ENCODE measurements around the gene ISOC2.

DNA sequence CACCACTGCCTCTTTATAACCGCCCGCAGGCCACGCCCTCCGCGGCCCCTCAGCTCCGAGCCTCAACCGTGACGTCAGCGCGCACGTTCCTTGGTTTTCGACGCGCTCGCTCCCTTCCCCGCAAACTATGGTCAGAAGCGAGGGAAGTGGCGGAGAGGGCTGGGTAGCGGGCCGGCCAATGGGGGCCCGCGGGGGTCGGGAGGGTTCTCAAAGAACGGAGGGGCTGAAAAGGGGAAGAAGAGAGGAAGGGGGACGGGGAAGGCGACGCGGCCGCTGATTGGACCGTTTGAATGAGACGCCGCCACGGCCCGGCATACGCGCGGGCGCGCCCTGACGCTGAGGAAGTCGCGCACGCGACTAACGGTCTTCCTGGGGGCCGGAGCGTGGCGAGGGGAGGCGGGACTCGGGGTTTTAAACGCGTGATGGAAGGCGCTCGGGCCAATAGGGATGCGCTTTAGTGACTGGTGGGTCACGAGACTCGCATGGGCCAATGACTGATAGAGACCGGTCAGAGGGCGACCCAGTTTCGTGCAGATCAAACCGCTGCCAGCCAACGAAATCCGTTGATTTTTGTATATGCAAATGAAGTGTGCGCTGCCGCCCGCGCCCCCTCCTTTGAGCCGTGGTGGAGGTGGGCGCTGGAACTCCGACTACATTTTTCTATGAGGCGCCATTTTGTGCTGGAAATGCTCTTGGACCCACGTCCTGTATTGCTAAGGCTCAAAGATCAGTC is 53.5 kb downstream of the ISOC2 start:
- peak in 1 of 2 donors; percentile 12 for TF ChIP-seq POLR2A (IDR thresholded peaks at IDR 0.05)
- TF ChIP-seq, protein P1, sequence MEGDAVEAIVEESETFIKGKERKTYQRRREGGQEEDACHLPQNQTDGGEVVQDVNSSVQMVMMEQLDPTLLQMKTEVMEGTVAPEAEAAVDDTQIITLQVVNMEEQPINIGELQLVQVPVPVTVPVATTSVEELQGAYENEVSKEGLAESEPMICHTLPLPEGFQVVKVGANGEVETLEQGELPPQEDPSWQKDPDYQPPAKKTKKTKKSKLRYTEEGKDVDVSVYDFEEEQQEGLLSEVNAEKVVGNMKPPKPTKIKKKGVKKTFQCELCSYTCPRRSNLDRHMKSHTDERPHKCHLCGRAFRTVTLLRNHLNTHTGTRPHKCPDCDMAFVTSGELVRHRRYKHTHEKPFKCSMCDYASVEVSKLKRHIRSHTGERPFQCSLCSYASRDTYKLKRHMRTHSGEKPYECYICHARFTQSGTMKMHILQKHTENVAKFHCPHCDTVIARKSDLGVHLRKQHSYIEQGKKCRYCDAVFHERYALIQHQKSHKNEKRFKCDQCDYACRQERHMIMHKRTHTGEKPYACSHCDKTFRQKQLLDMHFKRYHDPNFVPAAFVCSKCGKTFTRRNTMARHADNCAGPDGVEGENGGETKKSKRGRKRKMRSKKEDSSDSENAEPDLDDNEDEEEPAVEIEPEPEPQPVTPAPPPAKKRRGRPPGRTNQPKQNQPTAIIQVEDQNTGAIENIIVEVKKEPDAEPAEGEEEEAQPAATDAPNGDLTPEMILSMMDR (IDR thresholded peaks at IDR 0.05), result no peak

Measured in adrenal gland (tissue), 5 donors.